ENCODE measurements around the gene DOCK1.
A peak's percentile ranks its signal among the peaks of the same experiment; 100 is the strongest.

The DOCK1 gene

GRCh38 chr10:127148933-127149220 is 243.6 kb downstream of the DOCK1 start:
- DNase-seq = no peak

- DNase-seq = no peak
Observed at GRCh38 chr10:127149501-127150081, 244.4 kb downstream of the DOCK1 start.

- DNase-seq = no peak
Observed at GRCh38 chr10:127150136-127150535, 244.9 kb downstream of the DOCK1 start.

- DNase-seq = no peak
Observed at GRCh38 chr10:127151541-127151940, 246.3 kb downstream of the DOCK1 start.

- DNase-seq = peak; percentile 58
Observed at GRCh38 chr10:127151981-127152699, 246.9 kb downstream of the DOCK1 start.

GRCh38 chr10:127153181-127153580 is 248.0 kb downstream of the DOCK1 start:
- DNase-seq = no peak

- no peak for DNase-seq
Observed at GRCh38 chr10:127154831-127155620, 249.8 kb downstream of the DOCK1 start.

GRCh38 chr10:127157089-127157488 is 251.9 kb downstream of the DOCK1 start:
- no peak for DNase-seq

- DNase-seq = no peak
Observed at GRCh38 chr10:127157506-127158200, 252.4 kb downstream of the DOCK1 start.

GRCh38 chr10:127158662-127159061 is 253.4 kb downstream of the DOCK1 start:
- no peak for DNase-seq

- no peak for DNase-seq
Observed at GRCh38 chr10:127159648-127160245, 254.5 kb downstream of the DOCK1 start.

- no peak for DNase-seq
Observed at GRCh38 chr10:127161482-127161881, 256.3 kb downstream of the DOCK1 start.

GRCh38 chr10:127162841-127163240 is 257.6 kb downstream of the DOCK1 start:
- no peak for DNase-seq

GRCh38 chr10:127168261-127168660 is 263.0 kb downstream of the DOCK1 start:
- no peak for DNase-seq

GRCh38 chr10:127174866-127175265 is 269.6 kb downstream of the DOCK1 start:
- DNase-seq = no peak

- no peak for DNase-seq
Observed at GRCh38 chr10:127175357-127176110, 270.3 kb downstream of the DOCK1 start.

GRCh38 chr10:127176649-127177048 is 271.4 kb downstream of the DOCK1 start:
- no peak for DNase-seq

GRCh38 chr10:127179612-127180250 is 274.5 kb downstream of the DOCK1 start:
- no peak for DNase-seq

GRCh38 chr10:127182161-127182560 is 276.9 kb downstream of the DOCK1 start:
- DNase-seq = no peak

- no peak for DNase-seq
Observed at GRCh38 chr10:127184582-127184981, 279.4 kb downstream of the DOCK1 start.

- DNase-seq = no peak
Observed at GRCh38 chr10:127186813-127187212, 281.6 kb downstream of the DOCK1 start.

- no peak for DNase-seq
Observed at GRCh38 chr10:127189226-127189625, 284.0 kb downstream of the DOCK1 start.

All from RPMI8226 (cell line).